ENCODE measurements around the gene POLD3.

DNA sequence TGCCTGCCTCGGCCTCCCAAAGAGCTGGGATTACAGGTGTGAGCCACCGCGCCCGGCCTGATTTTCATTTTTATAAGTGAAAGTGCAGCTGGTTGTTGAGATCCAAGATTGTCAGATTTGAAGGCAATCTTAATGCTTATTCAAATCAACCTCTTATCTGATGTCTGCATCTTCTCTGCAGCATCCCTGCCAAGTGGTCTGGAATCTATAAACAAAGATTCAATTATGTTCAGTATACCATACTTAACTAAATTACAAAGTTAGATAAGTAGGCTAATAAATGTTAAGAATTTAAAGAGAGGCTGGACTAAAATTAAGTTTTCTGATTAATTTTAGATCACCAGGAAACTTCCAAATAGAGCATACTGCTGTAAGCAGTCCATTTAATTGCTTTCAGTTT, 53.8 kb downstream of the POLD3 start:
- TF ChIP-seq DPF2 (IDR thresholded peaks at IDR 0.05): no peak
- TF ChIP-seq REST (IDR thresholded peaks at IDR 0.05; ENCODE audit: low read depth, low read length): no peak
- TF ChIP-seq USF1 (IDR thresholded peaks at IDR 0.05; ENCODE audit: borderline replicate concordance, extremely low read length, insufficient read depth, low read depth, low read length): no peak
- TF ChIP-seq CTCF (IDR thresholded peaks at IDR 0.05 in 2 of 3, conservative IDR thresholded peaks at IDR 0.05 in 1 of 3; ENCODE audit: control insufficient read depth in 2 of 3, extremely low read depth in 1 of 3, insufficient read depth in 1 of 3, low read depth in 3 of 3, low read length in 3 of 3): no peak
- no peak for TF ChIP-seq ZBTB11 (CRISPR knock-in tag; IDR thresholded peaks at IDR 0.05)
- TF ChIP-seq FOXM1 (IDR thresholded peaks at IDR 0.05; ENCODE audit: low read depth, low read length): no peak
- no peak for TF ChIP-seq EED (IDR thresholded peaks at IDR 0.05; ENCODE audit: low read depth)
- TF ChIP-seq SIN3A (IDR thresholded peaks at IDR 0.05; ENCODE audit: low read depth, low read length): no peak
- no peak for TF ChIP-seq RFX5 (IDR thresholded peaks at IDR 0.05; ENCODE audit: low read depth, low read length)
